ENCODE measurements around the gene BPIFB2. TPM values are rescaled to one million over a fixed set of nuclear protein-coding genes. Genes with fewer than 3 reads are reported as not detected.

The BPIFB2 gene
- total and polyA plus RNA-seq, 2 donors (not counting 3 experiments of a cell fraction or from before 2014, with no cell fraction given): not detected

DNA sequence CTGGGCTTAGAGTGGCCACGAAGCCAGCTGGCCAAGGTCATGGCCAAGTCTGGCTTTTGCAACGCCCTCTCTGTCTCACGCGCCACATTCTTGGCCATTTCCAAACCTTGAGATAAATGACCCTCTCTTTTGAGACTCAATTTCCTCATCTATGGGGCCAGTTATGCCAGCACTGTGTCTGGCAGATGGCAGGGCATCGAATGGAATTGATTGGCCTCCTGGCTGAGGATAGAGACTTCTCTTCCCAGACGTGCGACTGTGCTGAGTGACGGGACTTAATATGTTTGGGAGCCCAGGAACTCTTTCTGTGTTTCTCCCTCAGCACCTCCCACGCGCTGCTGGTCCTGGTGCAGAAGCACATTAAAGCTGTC is 7.6 kb downstream of the BPIFB2 start:
- no peaks in the 10 kb centered on the region for H3K4me1 ChIP-seq (ENCODE audit: control insufficient read depth, extremely low read depth, insufficient read depth, low read length)
- no peaks in the 10 kb centered on the region for H3K9me3 ChIP-seq (replicated peaks; ENCODE audit: control insufficient read depth, insufficient read depth, low read length)
- no peaks in the 10 kb centered on the region for H3K27me3 ChIP-seq (ENCODE audit: control insufficient read depth in 2 of 2, insufficient read depth in 2 of 2, low read length in 2 of 2)
- ChIA-PET POLR2A (no interaction called here), CTCF (no interaction called here)
- DNase-seq (ENCODE audit: low read depth, low spot score) (no peak), FAIRE-seq (no peak)
- intact Hi-C loops (cut with micrococcal nuclease) (no loop called here), dilution Hi-C loops (cut with MboI; ENCODE audit: extremely low pct_ligation_motif_present, low sequenced_read_pairs) (no loop called here)
- H3K36me3 ChIP-seq (ENCODE audit: control insufficient read depth in 2 of 2, extremely low read depth in 1 of 2, insufficient read depth in 2 of 2, low read length in 2 of 2): no peaks in the 10 kb centered on the region
- no peaks in the 10 kb centered on the region for H3K79me2 ChIP-seq (ENCODE audit: control insufficient read depth, insufficient read depth, low read length)
- no TSS peak for BruUV-seq (replicated peaks)
- H4K20me1 ChIP-seq (replicated peaks; ENCODE audit: control insufficient read depth, extremely low read depth, insufficient read depth, low read length): no peaks in the 10 kb centered on the region
- H3K27ac ChIP-seq (ENCODE audit: insufficient read depth, low read depth, low read length): no peak overlapping the region
- no peak overlapping the region for H2AFZ ChIP-seq (ENCODE audit: low read depth, low read length)
- TF ChIP-seq, protein P1, sequence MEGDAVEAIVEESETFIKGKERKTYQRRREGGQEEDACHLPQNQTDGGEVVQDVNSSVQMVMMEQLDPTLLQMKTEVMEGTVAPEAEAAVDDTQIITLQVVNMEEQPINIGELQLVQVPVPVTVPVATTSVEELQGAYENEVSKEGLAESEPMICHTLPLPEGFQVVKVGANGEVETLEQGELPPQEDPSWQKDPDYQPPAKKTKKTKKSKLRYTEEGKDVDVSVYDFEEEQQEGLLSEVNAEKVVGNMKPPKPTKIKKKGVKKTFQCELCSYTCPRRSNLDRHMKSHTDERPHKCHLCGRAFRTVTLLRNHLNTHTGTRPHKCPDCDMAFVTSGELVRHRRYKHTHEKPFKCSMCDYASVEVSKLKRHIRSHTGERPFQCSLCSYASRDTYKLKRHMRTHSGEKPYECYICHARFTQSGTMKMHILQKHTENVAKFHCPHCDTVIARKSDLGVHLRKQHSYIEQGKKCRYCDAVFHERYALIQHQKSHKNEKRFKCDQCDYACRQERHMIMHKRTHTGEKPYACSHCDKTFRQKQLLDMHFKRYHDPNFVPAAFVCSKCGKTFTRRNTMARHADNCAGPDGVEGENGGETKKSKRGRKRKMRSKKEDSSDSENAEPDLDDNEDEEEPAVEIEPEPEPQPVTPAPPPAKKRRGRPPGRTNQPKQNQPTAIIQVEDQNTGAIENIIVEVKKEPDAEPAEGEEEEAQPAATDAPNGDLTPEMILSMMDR (IDR thresholded peaks at IDR 0.05; ENCODE audit: extremely low read depth in 1 of 2, insufficient read depth in 1 of 2, low read depth in 1 of 2, low read length in 2 of 2): no peak
- TF ChIP-seq MYC (IDR thresholded peaks at IDR 0.05; ENCODE audit: low read depth, low read length) (no peak), EZH2 (IDR thresholded peaks at IDR 0.05; ENCODE audit: borderline replicate concordance, low read depth, low read length, severe bottlenecking) (no peak), POLR2AphosphoS5 (IDR thresholded peaks at IDR 0.05; ENCODE audit: insufficient read depth, low read depth, low read length) (no peak)
- H3K9ac ChIP-seq (replicated peaks; ENCODE audit: extremely low read depth, insufficient read depth, low read length): no peak overlapping the region
- H3K4me3 ChIP-seq (replicated peaks in 1 of 3; ENCODE audit: insufficient read depth in 1 of 3, low read depth in 1 of 3, low read length in 3 of 3): no peak overlapping the region
- no peaks in the 10 kb centered on the region for H3K9me1 ChIP-seq (replicated peaks; ENCODE audit: control insufficient read depth, extremely low read depth, insufficient read depth, low read length)
- H3K4me2 ChIP-seq (ENCODE audit: insufficient read depth, low read length): no peak overlapping the region

DNA sequence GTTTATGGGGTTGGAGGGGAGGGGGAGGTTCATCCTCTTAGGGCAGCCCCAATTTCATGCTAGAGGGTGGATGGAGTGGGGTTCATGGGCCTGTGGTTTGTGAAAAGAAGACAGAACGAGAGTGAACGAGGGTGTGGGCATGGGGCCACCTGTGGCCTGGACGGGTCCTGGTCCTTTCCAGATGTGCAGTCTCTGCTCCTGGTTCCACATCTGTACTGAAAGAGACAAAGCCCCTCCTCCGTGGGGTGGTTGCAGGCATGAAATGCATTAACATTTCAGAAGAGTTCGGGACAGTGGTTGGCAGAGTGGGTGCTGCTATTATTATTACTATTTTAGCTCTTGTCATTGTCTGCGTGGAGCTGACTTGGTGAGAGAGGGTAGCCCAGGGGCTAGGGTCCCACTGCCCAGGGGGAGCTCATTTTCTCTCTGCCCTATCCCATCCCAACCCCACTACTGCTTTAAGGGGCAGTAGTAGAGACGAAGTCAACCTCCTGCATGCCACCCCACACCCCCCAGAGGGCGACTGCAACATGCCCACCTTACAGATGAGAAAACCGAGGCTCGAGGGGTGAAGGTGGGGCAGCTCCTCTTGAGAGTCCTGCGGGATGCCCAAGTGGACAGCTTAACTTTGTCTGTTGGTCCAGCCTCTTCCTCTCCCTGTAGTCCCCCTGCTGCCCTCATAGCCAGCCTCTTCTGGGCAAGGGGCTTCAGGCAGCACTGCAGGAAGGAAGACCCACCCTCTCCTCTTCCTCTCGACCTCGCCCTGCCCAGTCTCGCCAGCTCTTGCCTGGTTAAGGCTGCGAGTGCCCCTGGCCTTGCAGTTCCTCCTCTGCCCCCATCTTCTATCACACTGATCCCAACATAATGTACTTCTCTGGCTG is 8.4 kb downstream of the BPIFB2 start:
- TF ChIP-seq EZH2 (IDR thresholded peaks at IDR 0.05; ENCODE audit: borderline replicate concordance, low read depth, low read length, severe bottlenecking) (no peak), MYC (IDR thresholded peaks at IDR 0.05; ENCODE audit: low read depth, low read length) (no peak), POLR2A (IDR thresholded peaks at IDR 0.05; ENCODE audit: low read depth, low read length) (no peak)
- TF ChIP-seq, protein P2, sequence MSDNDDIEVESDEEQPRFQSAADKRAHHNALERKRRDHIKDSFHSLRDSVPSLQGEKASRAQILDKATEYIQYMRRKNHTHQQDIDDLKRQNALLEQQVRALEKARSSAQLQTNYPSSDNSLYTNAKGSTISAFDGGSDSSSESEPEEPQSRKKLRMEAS (IDR thresholded peaks at IDR 0.05; ENCODE audit: insufficient read depth, insufficient read length): no peak
- dilution Hi-C loops (cut with MboI; ENCODE audit: extremely low pct_ligation_motif_present, low sequenced_read_pairs) (no loop called here), intact Hi-C loops (cut with micrococcal nuclease) (no loop called here)
- Histone ChIP-seq H2AFZ (ENCODE audit: low read depth, low read length) (no peak overlapping the region), H3K27me3 (ENCODE audit: control insufficient read depth in 2 of 2, insufficient read depth in 2 of 2, low read length in 2 of 2) (no peaks in the 10 kb centered on the region), H3K79me2 (ENCODE audit: control insufficient read depth, insufficient read depth, low read length) (no peaks in the 10 kb centered on the region), H3K27ac (ENCODE audit: insufficient read depth, low read depth, low read length) (no peak overlapping the region), H3K4me3 (replicated peaks in 1 of 3; ENCODE audit: insufficient read depth in 1 of 3, low read depth in 1 of 3, low read length in 3 of 3) (no peak overlapping the region), H3K9me1 (replicated peaks; ENCODE audit: control insufficient read depth, extremely low read depth, insufficient read depth, low read length) (no peaks in the 10 kb centered on the region), H3K4me1 (ENCODE audit: control insufficient read depth, extremely low read depth, insufficient read depth, low read length) (no peaks in the 10 kb centered on the region), H3K9me3 (replicated peaks; ENCODE audit: control insufficient read depth, insufficient read depth, low read length) (no peaks in the 10 kb centered on the region), H3K4me2 (ENCODE audit: insufficient read depth, low read length) (no peak overlapping the region), H3K9ac (replicated peaks; ENCODE audit: extremely low read depth, insufficient read depth, low read length) (no peak overlapping the region), H3K36me3 (ENCODE audit: control insufficient read depth in 2 of 2, extremely low read depth in 1 of 2, insufficient read depth in 2 of 2, low read length in 2 of 2) (no peaks in the 10 kb centered on the region), H4K20me1 (replicated peaks; ENCODE audit: control insufficient read depth, extremely low read depth, insufficient read depth, low read length) (no peaks in the 10 kb centered on the region)
- POLR2A ChIA-PET: no interaction called here
- CTCF ChIA-PET: interaction anchor here (1.4 kb wide), 1 partner anchor 11 kb away, joined by 4 read pairs; no protein-coding TSS in a partner anchor
- FAIRE-seq (no peak), DNase-seq (ENCODE audit: low read depth, low spot score) (no peak)
- BruUV-seq (replicated peaks): no TSS peak

Data from endothelial cell of umbilical vein (primary cell).